HG03460 (cell line): ENCODE data around the gene PPP1R14C.

ENCODE experiments used
- ATAC-seq: cut with Tn5 transposase; IDR thresholded peaks from one replicate; pipeline ENCODE4 v1.9.1; 2021; ENCODE audit not compliant: unreplicated experiment

Gene PPP1R14C

GRCh38 chr6:150269130-150269856, 126.4 kb downstream of the PPP1R14C start:
- ATAC-seq, result no peak

DNA sequence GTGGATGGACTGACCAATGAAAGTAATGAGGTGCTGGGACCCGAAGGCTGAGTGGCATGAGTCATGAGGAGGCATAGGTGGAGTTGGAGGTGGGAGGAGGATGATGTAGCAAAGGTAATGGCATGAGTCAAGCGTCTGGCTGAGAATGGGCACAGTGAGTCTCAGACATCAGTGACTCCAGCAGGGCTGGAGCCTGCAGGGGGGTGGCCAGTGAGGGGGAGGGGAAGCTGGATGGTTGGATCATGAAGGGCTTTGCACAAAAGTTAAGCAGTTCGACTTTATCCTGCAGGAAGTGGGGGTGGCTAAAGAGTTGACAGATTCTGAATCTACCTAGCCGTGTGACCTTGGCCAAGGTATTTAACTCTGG, 127.0 kb downstream of the PPP1R14C start:
- ATAC-seq, result no peak

DNA sequence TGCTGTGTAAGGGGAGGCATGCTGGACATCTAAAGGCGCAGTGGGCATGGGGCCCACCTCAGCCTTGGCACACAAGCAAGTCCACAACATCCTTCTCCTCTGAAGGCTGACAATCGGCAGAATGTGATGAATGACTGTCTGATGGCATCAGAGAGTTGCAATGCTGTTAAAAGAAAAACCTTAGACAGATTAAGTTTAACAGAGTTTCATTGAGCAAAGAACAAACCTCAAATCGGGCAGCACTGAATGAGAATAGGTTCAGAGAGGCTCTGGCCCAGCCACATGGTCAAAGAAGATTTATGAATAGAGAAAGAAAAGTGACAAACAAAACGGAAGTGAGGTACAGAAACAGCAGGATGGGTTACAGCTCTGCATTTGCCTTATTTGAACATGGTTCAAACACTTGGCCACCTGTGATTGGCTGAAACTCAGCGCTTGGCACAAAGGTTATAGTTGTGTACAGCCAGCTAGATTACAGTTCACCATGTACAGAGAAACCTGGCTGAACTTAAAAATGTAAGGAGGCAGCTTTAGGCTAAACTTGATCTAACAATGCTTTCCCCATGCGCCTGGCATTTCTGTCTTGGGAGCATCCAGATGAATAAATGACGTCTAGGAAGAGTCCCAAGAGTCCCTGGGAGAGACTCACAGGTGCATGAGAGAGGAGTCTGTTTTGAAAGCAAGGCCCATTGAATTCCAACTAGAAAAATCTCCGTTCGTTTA, 127.6 kb downstream of the PPP1R14C start:
- ATAC-seq, result no peak

GRCh38 chr6:150271172-150271500, 128.3 kb downstream of the PPP1R14C start:
- no peak for ATAC-seq

GRCh38 chr6:150271501-150272263, 128.8 kb downstream of the PPP1R14C start:
- no peak for ATAC-seq

GRCh38 chr6:150272264-150272975, 129.6 kb downstream of the PPP1R14C start:
- ATAC-seq, result no peak

- no peak for ATAC-seq
Observed at GRCh38 chr6:150272976-150273315, 130.1 kb downstream of the PPP1R14C start.

DNA sequence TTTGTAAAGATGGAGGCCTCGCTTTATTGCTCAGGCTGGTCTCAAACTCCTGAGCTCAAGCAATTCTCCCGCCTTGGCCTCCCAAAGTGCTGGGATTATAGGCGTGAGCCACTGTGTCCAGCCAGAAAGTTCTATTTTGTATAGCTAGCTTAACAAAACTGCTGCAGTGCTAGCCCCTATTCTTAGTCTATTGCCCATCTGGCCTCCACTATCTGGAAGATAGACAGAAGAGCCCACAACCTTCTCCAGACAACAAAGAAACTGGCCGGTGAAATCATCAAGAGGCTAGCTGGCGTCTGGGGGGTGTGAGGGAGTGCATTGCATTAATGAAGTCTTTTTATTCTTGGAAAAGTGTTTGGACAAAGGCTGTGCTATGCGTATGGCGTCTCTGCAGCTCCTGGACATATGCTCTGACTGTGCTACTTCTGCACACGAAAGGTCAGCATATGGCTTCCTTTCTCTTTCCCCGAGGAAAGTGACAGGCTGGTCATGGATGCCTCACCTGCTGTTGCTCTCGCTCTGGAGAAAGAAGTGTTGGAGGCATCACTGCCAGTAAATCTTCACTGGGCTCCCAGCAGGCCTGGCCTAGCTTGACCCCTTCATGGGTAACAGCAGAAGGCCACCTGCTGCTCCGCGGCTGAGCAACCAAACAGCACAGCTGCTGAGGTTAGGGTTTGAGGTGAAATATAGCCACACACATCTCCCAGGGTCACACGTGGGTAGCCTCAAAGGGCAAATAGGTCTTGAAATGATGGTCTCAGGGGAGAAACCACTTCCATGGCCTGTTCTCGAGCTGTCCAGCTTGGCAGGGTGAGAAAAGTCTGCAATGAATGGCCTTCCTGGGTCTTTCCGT, 130.8 kb downstream of the PPP1R14C start:
- no peak for ATAC-seq

- ATAC-seq, result no peak
Observed at GRCh38 chr6:150275489-150275888, 132.6 kb downstream of the PPP1R14C start.

DNA sequence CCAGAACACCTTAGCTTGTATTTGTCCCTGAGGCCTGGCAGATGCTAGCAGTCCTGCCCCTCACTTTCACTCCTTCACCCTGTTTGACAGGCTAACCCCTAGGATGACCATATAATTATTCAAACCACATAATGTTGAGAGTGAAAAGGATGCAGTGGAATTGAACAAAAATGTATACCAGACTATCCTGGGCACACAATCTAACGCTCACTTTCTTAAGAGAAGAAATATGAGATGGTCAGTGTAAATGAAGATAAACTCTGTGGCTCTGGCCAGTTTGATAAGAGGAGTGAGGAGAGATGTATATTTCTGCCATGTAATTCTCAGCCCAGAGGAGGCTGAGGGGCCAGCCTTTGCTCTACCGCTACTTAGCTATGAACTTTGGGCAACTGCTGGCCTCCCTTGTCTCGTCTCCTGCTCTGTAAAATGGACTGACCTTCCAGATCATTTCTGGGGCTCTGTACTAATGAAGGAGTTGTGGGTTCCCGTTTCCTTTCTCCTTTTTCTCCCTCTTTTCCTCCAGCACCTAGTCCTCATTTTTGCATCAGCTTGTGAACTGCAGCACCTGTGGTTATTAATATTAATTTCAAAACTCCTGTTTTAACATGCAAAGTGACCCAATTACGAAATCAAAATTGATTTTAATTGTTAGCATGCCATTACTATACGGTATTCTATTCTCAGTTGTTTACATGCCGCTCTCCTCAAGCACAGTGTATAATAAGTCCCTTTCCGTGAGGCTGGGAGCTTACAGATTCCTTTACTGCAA, 133.5 kb downstream of the PPP1R14C start:
- no peak for ATAC-seq

GRCh38 chr6:150276937-150277742, 134.3 kb downstream of the PPP1R14C start:
- no peak for ATAC-seq

GRCh38 chr6:150279533-150279932, 136.7 kb downstream of the PPP1R14C start:
- no peak for ATAC-seq

GRCh38 chr6:150280703-150281102, 137.9 kb downstream of the PPP1R14C start:
- ATAC-seq, result no peak

GRCh38 chr6:150281767-150282166, 138.9 kb downstream of the PPP1R14C start:
- ATAC-seq, result no peak

- no peak for ATAC-seq
Observed at GRCh38 chr6:150282806-150283205, 140.0 kb downstream of the PPP1R14C start.

- no peak for ATAC-seq
Observed at GRCh38 chr6:150286460-150286859, 143.6 kb downstream of the PPP1R14C start.

DNA sequence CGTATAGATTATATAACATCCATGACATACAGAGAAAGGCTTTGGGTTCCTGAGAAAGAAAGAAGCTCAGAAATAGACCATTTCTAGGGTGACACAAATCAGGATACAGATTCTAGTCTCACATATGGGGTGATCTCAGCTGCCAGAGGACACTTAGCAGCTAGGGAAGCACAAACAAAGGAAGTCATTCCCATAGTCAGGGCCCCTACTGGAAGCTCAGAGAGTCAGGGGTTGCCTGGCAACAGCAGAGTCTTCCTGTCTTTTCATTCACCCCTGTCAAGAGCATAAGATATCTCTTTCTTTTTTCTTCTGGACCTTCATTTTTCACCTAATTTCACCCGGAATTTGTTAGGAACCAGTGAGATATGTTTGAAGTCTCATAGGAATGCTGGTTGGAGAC, 144.1 kb downstream of the PPP1R14C start:
- no peak for ATAC-seq

GRCh38 chr6:150288456-150288855, 145.6 kb downstream of the PPP1R14C start:
- no peak for ATAC-seq

- no peak for ATAC-seq
Observed at GRCh38 chr6:150289454-150290071, 146.7 kb downstream of the PPP1R14C start.
